GM19452 (cell line): Measurements from ENCODE around the gene FANCC.

ENCODE experiments used
- ATAC-seq: cut with Tn5 transposase; IDR thresholded peaks from one replicate; pipeline ENCODE4 v1.9.1; 2021; ENCODE audit not compliant: unreplicated experiment

The FANCC gene

GRCh38 chr9:95193480-95193879, 124.0 kb downstream of the FANCC start:
- ATAC-seq = no peak

GRCh38 chr9:95193067-95193466, 124.4 kb downstream of the FANCC start:
- ATAC-seq = no peak

- ATAC-seq = no peak
Observed at GRCh38 chr9:95192631-95193030, 124.9 kb downstream of the FANCC start.

GRCh38 chr9:95190413-95190812, 127.1 kb downstream of the FANCC start:
- no peak for ATAC-seq

- ATAC-seq = no peak
Observed at GRCh38 chr9:95189251-95190098, 128.0 kb downstream of the FANCC start.

- ATAC-seq = no peak
Observed at GRCh38 chr9:95188459-95188858, 129.1 kb downstream of the FANCC start.

- no peak for ATAC-seq
Observed at GRCh38 chr9:95185956-95186355, 131.6 kb downstream of the FANCC start.

GRCh38 chr9:95182854-95183563, 134.5 kb downstream of the FANCC start:
- no peak for ATAC-seq

- no peak for ATAC-seq
Observed at GRCh38 chr9:95181835-95182234, 135.7 kb downstream of the FANCC start.

GRCh38 chr9:95181226-95181818, 136.2 kb downstream of the FANCC start:
- no peak for ATAC-seq

GRCh38 chr9:95177617-95178016, 139.9 kb downstream of the FANCC start:
- ATAC-seq = no peak

- ATAC-seq = no peak
Observed at GRCh38 chr9:95176755-95177319, 140.7 kb downstream of the FANCC start.

GRCh38 chr9:95175523-95175922, 142.0 kb downstream of the FANCC start:
- no peak for ATAC-seq

- ATAC-seq = no peak
Observed at GRCh38 chr9:95174038-95174437, 143.5 kb downstream of the FANCC start.

- ATAC-seq = no peak
Observed at GRCh38 chr9:95171596-95171995, 145.9 kb downstream of the FANCC start.

GRCh38 chr9:95171001-95171400, 146.5 kb downstream of the FANCC start:
- ATAC-seq = no peak

- ATAC-seq = no peak
Observed at GRCh38 chr9:95167998-95168397, 149.5 kb downstream of the FANCC start.

- no peak for ATAC-seq
Observed at GRCh38 chr9:95165004-95165403, 152.5 kb downstream of the FANCC start.

GRCh38 chr9:95157481-95158151, 159.9 kb downstream of the FANCC start:
- ATAC-seq = no peak

GRCh38 chr9:95156074-95156473, 161.4 kb downstream of the FANCC start:
- no peak for ATAC-seq

- ATAC-seq = no peak
Observed at GRCh38 chr9:95155220-95155619, 162.3 kb downstream of the FANCC start.
